Thyroid gland (tissue), 4 donors: ENCODE results near the gene UST.

Experiments used
- POLR2A ChIP-seq, 2 donors: fragments of 450-650 bp; IDR thresholded peaks; one replicate each; pipeline ENCODE4 v1.6.1; 2017; ENCODE audit warnings: antibody characterized with exemption in 2 of 2, mild to moderate bottlenecking in 2 of 2, moderate library complexity in 1 of 2
- TF ChIP-seq, protein P1 (sequence below), 6 experiments: fragments of 200-600 bp in 3 of 6; fragments of 450-650 bp in 3 of 6; sonication (generic) in 3 of 6; IDR thresholded peaks; one replicate each; pipeline ENCODE4 v1.5.1; 2016 to 2019; ENCODE audit warnings: antibody characterized with exemption in 6 of 6, mild to moderate bottlenecking in 2 of 6, inconsistent platforms in 1 of 6, moderate library complexity in 1 of 6

- TF ChIP-seq, protein P1, sequence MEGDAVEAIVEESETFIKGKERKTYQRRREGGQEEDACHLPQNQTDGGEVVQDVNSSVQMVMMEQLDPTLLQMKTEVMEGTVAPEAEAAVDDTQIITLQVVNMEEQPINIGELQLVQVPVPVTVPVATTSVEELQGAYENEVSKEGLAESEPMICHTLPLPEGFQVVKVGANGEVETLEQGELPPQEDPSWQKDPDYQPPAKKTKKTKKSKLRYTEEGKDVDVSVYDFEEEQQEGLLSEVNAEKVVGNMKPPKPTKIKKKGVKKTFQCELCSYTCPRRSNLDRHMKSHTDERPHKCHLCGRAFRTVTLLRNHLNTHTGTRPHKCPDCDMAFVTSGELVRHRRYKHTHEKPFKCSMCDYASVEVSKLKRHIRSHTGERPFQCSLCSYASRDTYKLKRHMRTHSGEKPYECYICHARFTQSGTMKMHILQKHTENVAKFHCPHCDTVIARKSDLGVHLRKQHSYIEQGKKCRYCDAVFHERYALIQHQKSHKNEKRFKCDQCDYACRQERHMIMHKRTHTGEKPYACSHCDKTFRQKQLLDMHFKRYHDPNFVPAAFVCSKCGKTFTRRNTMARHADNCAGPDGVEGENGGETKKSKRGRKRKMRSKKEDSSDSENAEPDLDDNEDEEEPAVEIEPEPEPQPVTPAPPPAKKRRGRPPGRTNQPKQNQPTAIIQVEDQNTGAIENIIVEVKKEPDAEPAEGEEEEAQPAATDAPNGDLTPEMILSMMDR (IDR thresholded peaks at IDR 0.05), result no peak
- no peak for TF ChIP-seq POLR2A (IDR thresholded peaks at IDR 0.05)
Observed at GRCh38 chr6:148989585-148989984, 242.8 kb downstream of the UST start.
